HL-60 (cell line): ENCODE results near the gene FARSB.

Experiments used
- DNase-seq, 2 experiments: peaks; one replicate each; pipeline ENCODE4 v3.0.0-alpha.2; 2010 to 2020; ENCODE audit warnings: low read depth in 1 of 2, low spot score in 1 of 2
- H3K27ac ChIP-seq: fragments of 250-450 bp; sonication (Bioruptor Pico); replicated peaks from 2 replicates; pipeline ENCODE4 v1.5.1; 2020; ENCODE audit warnings: mild to moderate bottlenecking, moderate library complexity
- H3K27me3 ChIP-seq: fragments of 250-450 bp; sonication (Bioruptor Pico); 2 replicates; pipeline ENCODE4 v1.5.1; 2021; ENCODE audit warnings: mild to moderate bottlenecking, moderate library complexity; ENCODE audit not compliant: insufficient read depth, poor library complexity, severe bottlenecking
- H3K4me3 ChIP-seq: replicated peaks from 2 replicates; pipeline ENCODE4 v1.5.1; 2011; ENCODE audit warnings: mild to moderate bottlenecking, control low read depth, low read length; ENCODE audit not compliant: insufficient read depth
- CTCF ChIP-seq: IDR thresholded peaks from one replicate; pipeline ENCODE4 v1.5.1; 2011; ENCODE audit warnings: low read length, control low read depth, inconsistent platforms; ENCODE audit not compliant: insufficient read depth
- GABPA ChIP-seq: IDR thresholded peaks from 2 replicates; pipeline ENCODE4 v1.6.1; 2012; ENCODE audit warnings: low read depth
- POLR2AphosphoS5 ChIP-seq: IDR thresholded peaks from 2 replicates; pipeline ENCODE4 v1.6.1; 2012; ENCODE audit warnings: low read depth
- REST ChIP-seq: IDR thresholded peaks from 2 replicates; pipeline ENCODE4 v1.6.1; 2012; ENCODE audit warnings: low read depth; ENCODE audit not compliant: insufficient replicate concordance
- SPI1 ChIP-seq: IDR thresholded peaks from 2 replicates; pipeline ENCODE4 v1.6.1; 2012; ENCODE audit warnings: low read depth, mild to moderate bottlenecking, borderline replicate concordance

The FARSB gene

GRCh38 chr2:222572751-222573174 lies 83.1 kb downstream of the FARSB start:
- DNase-seq, result no peak
- TF ChIP-seq GABPA (no peak), SPI1 (no peak), REST (no peak), POLR2AphosphoS5 (no peak), CTCF (no peak)
- no peak overlapping the region for H3K4me3 ChIP-seq
- no peak overlapping the region for H3K27ac ChIP-seq
- no peaks in the 10 kb centered on the region for H3K27me3 ChIP-seq

- H3K27ac ChIP-seq, result no peak overlapping the region
- DNase-seq, result no peak
Observed at GRCh38 chr2:222572264-222572721, 83.6 kb downstream of the FARSB start.

GRCh38 chr2:222569826-222570225 lies 86.1 kb downstream of the FARSB start:
- Histone ChIP-seq H3K27me3 (no peaks in the 10 kb centered on the region), H3K4me3 (no peak overlapping the region), H3K27ac (no peak overlapping the region)
- no peak for TF ChIP-seq POLR2AphosphoS5
- TF ChIP-seq CTCF, result no peak
- TF ChIP-seq GABPA, result no peak
- TF ChIP-seq REST, result no peak
- TF ChIP-seq SPI1, result no peak
- DNase-seq, result no peak

More at GRCh38 chr2:222572264-222572721, 83.6 kb downstream of the FARSB start:
- H3K4me3 ChIP-seq, result no peak overlapping the region
- H3K27me3 ChIP-seq, result no peaks in the 10 kb centered on the region
- TF ChIP-seq POLR2AphosphoS5, result no peak
- TF ChIP-seq SPI1, result no peak

GRCh38 chr2:222568865-222569264 lies 87.0 kb downstream of the FARSB start:
- H3K27ac ChIP-seq, result no peak overlapping the region
- no peak overlapping the region for H3K4me3 ChIP-seq
- no peak for DNase-seq
- no peaks in the 10 kb centered on the region for H3K27me3 ChIP-seq
- TF ChIP-seq GABPA, result no peak
- TF ChIP-seq REST, result no peak
- no peak for TF ChIP-seq CTCF
- TF ChIP-seq SPI1, result no peak
- TF ChIP-seq POLR2AphosphoS5, result no peak
